HCT116 (cell line): ENCODE measurements around the gene AMPD3.
A peak's percentile ranks its signal among the peaks of the same experiment; 100 is the strongest.

ENCODE experiments used
- EZH2 ChIP-seq: fragments of 200-600 bp; sonication (generic); IDR thresholded peaks from 2 replicates; pipeline ENCODE4 v1.6.1; 2017; ENCODE audit warnings: antibody characterized with exemption, mixed run types
- JUND ChIP-seq: IDR thresholded peaks from 2 replicates; pipeline ENCODE4 v1.6.1; 2012
- POLR2A ChIP-seq: IDR thresholded peaks from 2 replicates; pipeline ENCODE4 v1.7.0; 2011; ENCODE audit warnings: borderline replicate concordance; ENCODE audit not compliant: insufficient read depth, insufficient read length; ENCODE audit errors: extremely low read depth
- SRF ChIP-seq: IDR thresholded peaks from 2 replicates; pipeline ENCODE4 v1.6.1; 2012; ENCODE audit warnings: low read depth
- TCF7L2 ChIP-seq: IDR thresholded peaks from 2 replicates; pipeline ENCODE4 v1.7.0; 2011; ENCODE audit warnings: borderline replicate concordance, inconsistent platforms; ENCODE audit not compliant: insufficient read depth, insufficient read length; ENCODE audit errors: extremely low read depth
- TF ChIP-seq, protein P1 (sequence below), 3 experiments: fragments of 200-600 bp in 1 of 3; sonication (generic) in 1 of 3; IDR thresholded peaks in 2 of 3; conservative IDR thresholded peaks in 1 of 3; 2 replicates each; pipeline ENCODE4 v1.5.1; 2012 to 2017; ENCODE audit warnings: low read depth in 2 of 3, low read length in 2 of 3, antibody characterized with exemption in 1 of 3, borderline replicate concordance in 1 of 3, control low read depth in 1 of 3, mild to moderate bottlenecking in 1 of 3, mixed read lengths in 1 of 3, mixed run types in 1 of 3, moderate library complexity in 1 of 3; ENCODE audit not compliant: insufficient read depth in 1 of 3

GRCh38 chr11:10550503-10551289 is 95.6 kb downstream of the AMPD3 start:
- no peak for TF ChIP-seq TCF7L2
- TF ChIP-seq POLR2A: no peak
- no peak for TF ChIP-seq SRF
- TF ChIP-seq, protein P1, sequence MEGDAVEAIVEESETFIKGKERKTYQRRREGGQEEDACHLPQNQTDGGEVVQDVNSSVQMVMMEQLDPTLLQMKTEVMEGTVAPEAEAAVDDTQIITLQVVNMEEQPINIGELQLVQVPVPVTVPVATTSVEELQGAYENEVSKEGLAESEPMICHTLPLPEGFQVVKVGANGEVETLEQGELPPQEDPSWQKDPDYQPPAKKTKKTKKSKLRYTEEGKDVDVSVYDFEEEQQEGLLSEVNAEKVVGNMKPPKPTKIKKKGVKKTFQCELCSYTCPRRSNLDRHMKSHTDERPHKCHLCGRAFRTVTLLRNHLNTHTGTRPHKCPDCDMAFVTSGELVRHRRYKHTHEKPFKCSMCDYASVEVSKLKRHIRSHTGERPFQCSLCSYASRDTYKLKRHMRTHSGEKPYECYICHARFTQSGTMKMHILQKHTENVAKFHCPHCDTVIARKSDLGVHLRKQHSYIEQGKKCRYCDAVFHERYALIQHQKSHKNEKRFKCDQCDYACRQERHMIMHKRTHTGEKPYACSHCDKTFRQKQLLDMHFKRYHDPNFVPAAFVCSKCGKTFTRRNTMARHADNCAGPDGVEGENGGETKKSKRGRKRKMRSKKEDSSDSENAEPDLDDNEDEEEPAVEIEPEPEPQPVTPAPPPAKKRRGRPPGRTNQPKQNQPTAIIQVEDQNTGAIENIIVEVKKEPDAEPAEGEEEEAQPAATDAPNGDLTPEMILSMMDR (IDR thresholded peaks at IDR 0.05 in 2 of 3, conservative IDR thresholded peaks at IDR 0.05 in 1 of 3; ENCODE audit: borderline replicate concordance in 1 of 3, insufficient read depth in 1 of 3, low read depth in 2 of 3, low read length in 2 of 3): no peak
- peak; percentile 33; the same call in 1 of the 2 replicates for TF ChIP-seq JUND
- no peak for TF ChIP-seq EZH2
